Measurements from ENCODE around the gene APOL3.

- TF ChIP-seq CTCF (IDR thresholded peaks at IDR 0.05) (no peak), POLR2A (IDR thresholded peaks at IDR 0.05) (no peak)
Observed at GRCh38 chr22:36149441-36149840, 11.1 kb downstream of the APOL3 start.
